Stimulated activated CD4-positive, alpha-beta T cell treated with anti-CD3 and anti-CD28 coated beads, Interleukin-4, amount 100 ng/mL, for 24 hours (primary cell): ENCODE data around the gene OR8D4.
"Not testable (repeated sequence)": the region's sequence is repeated elsewhere in the genome, so short reads cannot be mapped to it uniquely, and the experiment has no call there.

Source experiments
- DNase-seq: peaks from one replicate; pipeline ENCODE4 v3.0.0-alpha.2; 2020

The OR8D4 gene

DNA sequence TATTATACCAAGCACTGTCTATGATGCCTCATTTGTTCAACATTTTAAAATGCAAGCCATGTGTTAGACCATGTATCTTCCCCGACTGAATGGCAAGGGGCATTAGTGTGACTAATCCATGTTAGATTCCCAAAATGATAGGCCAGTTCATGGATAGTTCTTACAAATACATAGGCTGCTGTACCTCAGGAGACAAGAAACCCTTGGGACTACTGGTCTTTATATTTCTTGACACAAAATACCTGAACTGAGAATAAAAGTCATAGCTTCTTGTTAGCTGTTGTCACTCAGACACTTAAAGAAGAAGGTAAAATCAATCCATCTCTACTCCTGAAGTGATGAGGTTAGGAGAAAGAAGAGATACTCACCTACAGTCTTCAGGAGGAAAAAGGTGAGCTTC, at the start of gene OR8D4:
Gene OR8D4, plus strand, starts transcription at position 301 of the 400 bp plus-strand sequence. CDS start 4,265 bp downstream, outside the sequence.
- DNase-seq: no peak

GRCh38 chr11:123852321-123852720, 49.6 kb upstream of the OR8D4 start:
- no peak for DNase-seq

GRCh38 chr11:123853038-123853437, 48.9 kb upstream of the OR8D4 start:
- no peak for DNase-seq

DNA sequence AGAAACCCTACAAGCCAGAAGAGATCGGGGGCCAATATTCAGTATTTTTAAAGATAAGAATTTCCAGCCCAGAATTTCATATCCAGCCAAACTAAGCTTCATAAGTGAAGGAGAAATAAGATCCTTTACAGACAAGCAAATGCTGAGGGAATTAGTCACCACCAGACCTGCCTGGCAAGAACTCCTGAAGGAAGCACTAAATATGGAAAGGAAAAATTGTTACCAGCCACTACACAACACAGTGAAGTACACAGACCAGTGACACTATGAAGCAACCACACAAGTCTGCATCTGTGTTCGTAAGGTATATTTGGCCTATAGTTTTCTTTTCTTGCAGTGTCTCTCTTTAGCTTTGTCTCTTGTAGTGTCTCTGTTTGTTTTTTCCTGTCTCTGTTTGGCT, 45.5 kb upstream of the OR8D4 start:
- no peak for DNase-seq

DNA sequence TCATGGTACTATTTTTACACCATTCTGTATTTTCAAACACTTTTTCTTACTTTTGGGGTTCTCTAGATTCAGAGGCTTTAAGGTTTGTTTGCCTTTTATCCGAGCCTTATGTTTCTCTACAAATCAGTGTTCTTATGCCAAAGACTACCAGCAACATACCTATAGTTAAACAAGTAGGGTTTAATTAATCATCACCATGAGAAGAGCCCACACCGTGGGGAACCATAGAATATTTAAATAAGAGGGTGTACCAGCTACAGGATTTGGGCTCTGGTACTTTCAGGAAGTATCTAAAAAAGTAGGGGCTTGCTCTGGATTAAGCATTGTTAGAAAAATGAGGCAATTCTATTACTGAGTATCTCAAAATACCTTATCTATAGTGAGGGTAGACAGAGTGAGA, 42.2 kb upstream of the OR8D4 start:
- no peak for DNase-seq

- DNase-seq: not testable (repeated sequence)
These were observed 36.7 kb upstream of the OR8D4 start for GRCh38 chr11:123865293-123865692.

- not testable (repeated sequence) for DNase-seq
These were observed 34.2 kb upstream of the OR8D4 start for GRCh38 chr11:123867795-123868194.

GRCh38 chr11:123880912-123881311, 21.1 kb upstream of the OR8D4 start:
- no peak for DNase-seq

GRCh38 chr11:123885570-123885969, 16.4 kb upstream of the OR8D4 start, which contains the start of gene TMEM225:
TMEM225 (minus strand) TSS chr11:123885670; CDS start chr11:123885425, 245 bp downstream.
- DNase-seq: no peak

DNA sequence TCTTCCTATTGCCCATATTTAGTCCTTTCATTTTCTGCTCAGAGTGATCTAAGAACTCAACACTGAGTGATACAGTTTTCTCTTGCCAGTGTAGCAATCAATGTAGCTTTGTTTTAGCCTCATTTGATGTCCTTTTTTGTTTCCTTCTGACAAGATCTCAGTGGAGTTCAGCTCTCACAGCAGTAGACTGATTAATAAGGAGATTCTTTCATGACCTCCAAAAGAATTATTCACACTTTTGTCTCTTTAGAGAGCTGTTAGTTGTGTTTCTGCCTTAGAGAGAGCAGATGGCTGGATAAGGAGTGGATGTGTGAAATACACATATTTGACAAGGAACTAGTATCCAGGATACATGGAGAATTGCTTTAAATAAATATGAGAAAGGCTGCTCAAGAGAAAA, 9.9 kb upstream of the OR8D4 start:
- no peak for DNase-seq

GRCh38 chr11:123899792-123900191, 2.2 kb upstream of the OR8D4 start:
- no peak for DNase-seq

DNA sequence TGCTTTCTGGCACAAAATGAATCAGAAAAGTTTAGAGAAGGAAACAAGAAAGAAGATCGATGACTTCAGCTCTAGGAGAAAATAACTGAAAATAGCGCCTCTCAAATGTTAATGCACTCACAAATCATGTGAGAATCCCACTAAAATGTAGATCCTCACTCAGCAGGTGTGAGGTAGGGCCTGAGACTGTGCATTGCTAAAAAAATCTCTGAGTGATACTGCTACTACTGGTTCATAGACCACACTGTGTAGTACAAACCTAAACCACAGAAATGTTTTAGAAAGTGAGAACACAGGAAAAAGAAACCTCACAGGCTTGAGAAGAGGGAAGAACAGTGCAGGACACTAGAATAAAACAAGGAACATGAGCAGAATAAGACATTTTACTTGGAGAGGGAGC, 2.0 kb downstream of the OR8D4 start:
- DNase-seq: no peak

DNA sequence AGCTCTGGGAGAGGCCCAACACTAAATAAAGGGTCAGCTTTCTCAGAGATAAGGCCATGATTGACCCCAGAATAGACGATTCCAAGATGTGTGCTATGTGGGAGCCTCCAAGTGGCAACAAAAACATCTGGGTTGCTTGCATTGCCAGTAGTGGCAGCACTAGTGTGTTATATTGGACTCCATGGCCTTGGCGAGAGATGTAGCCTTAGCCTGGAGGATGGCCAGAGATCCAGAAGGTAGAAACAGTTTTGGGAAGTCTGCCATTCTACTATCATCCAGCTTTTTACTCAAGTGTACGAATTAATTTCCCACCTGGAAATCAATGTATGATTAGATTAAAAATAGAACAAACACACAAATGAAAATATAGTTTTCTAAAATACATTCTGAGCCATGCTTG, 3.0 kb downstream of the OR8D4 start:
- no peak for DNase-seq

- no peak for DNase-seq
These were observed 3.9 kb downstream of the OR8D4 start for GRCh38 chr11:123905826-123906225.

DNA sequence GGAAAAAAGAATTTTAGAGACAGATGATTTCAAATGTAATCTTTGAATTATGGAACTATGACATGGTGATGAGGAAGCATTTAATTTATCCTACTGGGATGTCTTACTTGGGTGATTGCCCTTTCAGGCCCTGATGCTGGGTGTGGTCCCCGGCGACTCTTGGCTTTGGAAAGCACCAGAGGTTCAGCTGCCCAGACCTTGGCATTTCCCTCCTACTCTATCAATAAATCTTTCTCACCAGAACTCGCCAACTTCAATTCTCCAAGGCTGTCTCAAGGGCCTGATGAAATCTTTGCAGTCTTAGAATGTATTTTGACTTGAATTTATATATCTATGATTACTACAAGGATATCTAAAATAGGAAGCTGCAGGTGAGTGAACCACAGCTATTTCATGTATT, 19.0 kb downstream of the OR8D4 start:
- no peak for DNase-seq

DNA sequence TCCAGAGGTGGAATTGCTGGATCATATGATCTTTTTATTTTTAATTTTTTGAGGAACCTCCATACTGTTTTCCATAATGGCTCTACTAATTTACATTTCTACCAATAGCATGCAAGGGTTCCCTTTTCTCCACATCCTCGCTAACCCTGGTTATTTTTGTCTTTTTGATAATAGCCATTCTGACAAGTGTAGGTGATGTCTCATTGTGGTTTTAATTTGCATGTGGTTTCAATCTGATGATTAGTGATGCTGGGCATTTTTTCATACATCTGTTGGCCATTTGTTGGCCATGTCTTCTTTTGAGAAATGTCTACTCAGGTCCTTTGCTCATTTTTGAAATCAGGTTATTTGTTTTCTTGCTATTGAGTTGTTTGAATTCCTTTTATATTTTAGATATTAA, 22.1 kb downstream of the OR8D4 start:
- no peak for DNase-seq

DNA sequence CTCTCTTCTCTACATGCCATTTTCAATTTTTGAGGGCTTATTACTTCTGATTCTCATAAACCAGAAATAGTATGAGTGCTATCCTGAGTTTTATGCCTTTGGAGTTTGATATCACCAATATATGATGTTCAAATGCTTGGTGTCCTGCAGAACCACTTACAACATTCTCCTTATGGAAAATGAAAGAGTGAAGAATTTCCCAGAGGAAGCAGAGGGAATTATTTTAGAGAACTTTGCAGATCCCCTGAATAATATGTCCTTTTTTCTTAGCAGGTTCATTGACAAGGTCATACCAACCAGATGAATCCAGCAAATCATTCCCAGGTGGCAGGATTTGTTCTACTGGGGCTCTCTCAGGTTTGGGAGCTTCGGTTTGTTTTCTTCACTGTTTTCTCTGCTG, 37.4 kb downstream of the OR8D4 start, which contains the start of gene OR4D5:
Gene OR4D5, plus strand, starts transcription at position 301 of the 400 bp plus-strand sequence. Its CDS starts 0 bp downstream, at position 301.
- no peak for DNase-seq

- DNase-seq: no peak
These were observed 40.4 kb downstream of the OR8D4 start for GRCh38 chr11:123942413-123942812.

DNA sequence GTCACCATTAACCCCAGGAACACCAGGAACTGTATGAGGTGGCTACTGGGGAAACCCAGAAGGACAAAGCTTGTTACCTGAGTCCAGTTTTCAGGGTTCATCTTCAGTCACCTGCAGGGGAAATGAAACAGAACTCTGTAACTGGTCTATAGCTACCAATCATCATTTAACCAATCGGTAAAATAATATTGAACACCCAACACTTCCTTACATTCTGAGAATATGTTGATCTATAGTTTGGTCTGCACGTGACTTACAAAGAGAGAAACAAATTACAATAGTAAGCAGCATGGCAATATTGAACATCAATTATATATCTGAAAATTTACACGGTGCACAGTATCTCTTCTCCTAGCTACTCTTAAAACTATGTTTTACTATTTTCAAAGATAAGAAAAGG, 41.8 kb downstream of the OR8D4 start, which contains the start of gene OR6T1:
Gene OR6T1, minus strand, starts transcription at position 101 of the 400 bp plus-strand sequence. Its CDS starts 0 bp downstream, at position 101.
- no peak for DNase-seq

- DNase-seq: no peak
These were observed 43.2 kb downstream of the OR8D4 start for GRCh38 chr11:123945132-123945531.

GRCh38 chr11:123956752-123957151, 54.8 kb downstream of the OR8D4 start:
- DNase-seq: no peak
